ACHN (cell line): Measurements from ENCODE around the gene FOXK2.
"Not testable (repeated sequence)": the region's sequence is repeated elsewhere in the genome, so short reads cannot be mapped to it uniquely, and the experiment has no call there.

Experiments
- DNase-seq: peaks from one replicate; pipeline ENCODE4 v3.0.0-alpha.2; 2015
- in situ Hi-C: cut with HindIII; loops from 2 replicates; pipeline ENCODE4 v1.10.0; 2017; ENCODE audit warnings: low sequenced_read_pairs, low pct_ligation_motif_present, low pct_unique_long_range_greater_than_20kb

FOXK2 gene

GRCh38 chr17:82493226-82493781 lies 26.2 kb upstream of the FOXK2 start:
- in situ Hi-C loops, result no loop called here
- peak; percentile 48 for DNase-seq

- peak; percentile 93 for DNase-seq
- in situ Hi-C loops, result no loop called here
Measured at GRCh38 chr17:82494236-82495055, 25.1 kb upstream of the FOXK2 start.

- no peak for DNase-seq
- in situ Hi-C loops, result no loop called here
Measured at GRCh38 chr17:82495844-82496528, 23.5 kb upstream of the FOXK2 start.

GRCh38 chr17:82496529-82497434 lies 22.8 kb upstream of the FOXK2 start:
- peak; percentile 95 for DNase-seq
- in situ Hi-C loops, result no loop called here

GRCh38 chr17:82497483-82498405 lies 21.8 kb upstream of the FOXK2 start:
- peak; percentile 42 for DNase-seq
- in situ Hi-C loops, result no loop called here

DNA sequence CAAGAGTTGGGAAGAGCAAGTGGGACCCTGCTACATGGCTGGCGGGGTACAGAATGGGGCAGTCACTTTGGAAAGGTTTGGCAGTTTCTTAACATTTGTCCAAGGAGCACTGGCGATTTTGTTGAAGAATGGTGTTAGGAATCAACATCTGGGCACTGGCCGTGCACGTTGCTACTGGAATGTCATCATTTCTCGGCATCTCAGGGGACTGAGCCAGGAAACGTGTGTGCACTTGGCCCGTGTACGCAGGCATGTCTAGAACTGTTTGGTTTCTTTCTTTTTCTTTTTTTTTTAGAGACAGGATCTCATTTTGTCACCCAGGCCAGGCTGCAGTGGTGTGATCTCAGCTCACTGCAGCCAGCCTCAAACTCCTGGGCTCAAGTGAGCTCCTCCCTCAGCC lies 17.3 kb upstream of the FOXK2 start:
- in situ Hi-C loops, result no loop called here
- no peak for DNase-seq

- in situ Hi-C loops, result no loop called here
- no peak for DNase-seq
Measured at GRCh38 chr17:82503094-82503727, 16.3 kb upstream of the FOXK2 start.

DNA sequence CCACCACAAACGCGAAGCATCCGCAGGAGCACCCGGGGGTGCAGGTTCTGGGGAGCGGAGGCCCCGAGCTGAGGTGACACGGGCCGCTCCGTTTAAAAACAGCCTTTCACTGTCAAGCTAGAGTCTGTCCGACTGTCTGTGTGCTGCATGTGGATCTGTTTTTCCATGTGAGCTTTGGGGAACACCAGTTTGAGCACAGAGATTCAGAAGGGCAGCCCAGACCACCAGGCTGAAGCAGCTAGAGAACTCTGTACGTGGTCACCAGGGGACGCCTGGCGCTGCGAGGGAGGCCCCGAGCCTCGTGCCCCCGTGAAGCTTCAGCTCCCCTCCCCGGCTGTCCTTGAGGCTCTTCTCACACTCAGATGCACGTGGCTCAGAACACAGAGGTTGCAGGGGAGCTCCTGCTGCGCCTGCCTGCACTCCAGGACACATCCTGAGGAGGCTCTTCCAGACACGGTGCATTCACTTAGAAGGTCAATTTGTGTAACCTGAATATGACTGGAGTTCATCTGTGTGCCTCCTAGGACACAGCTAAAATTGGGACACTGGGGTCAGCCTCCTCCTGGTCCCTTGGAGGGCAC lies 15.7 kb upstream of the FOXK2 start:
- no peak for DNase-seq
- in situ Hi-C loops, result no loop called here

GRCh38 chr17:82505296-82505695 lies 14.2 kb upstream of the FOXK2 start:
- in situ Hi-C loops, result no loop called here
- no peak for DNase-seq

DNA sequence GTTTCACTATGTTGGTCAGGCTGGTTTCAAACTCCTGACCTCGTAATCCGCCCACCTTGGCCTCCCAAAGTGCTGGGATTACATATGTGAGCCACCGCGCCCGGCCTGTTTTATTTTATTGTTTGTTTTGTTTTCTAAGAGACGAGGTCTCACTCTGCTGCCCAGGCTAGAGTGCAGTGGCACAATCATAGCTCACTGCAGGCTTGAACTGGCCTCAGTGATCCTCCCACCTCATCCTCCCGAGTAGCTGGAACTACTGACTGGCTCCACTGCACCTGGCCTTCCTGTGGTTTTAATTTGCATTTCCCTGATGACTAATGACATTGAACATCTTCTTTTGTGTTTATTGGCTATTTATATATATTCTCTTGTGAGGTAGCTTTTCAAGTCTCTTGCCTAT lies 13.1 kb upstream of the FOXK2 start:
- in situ Hi-C loops, DNase-seq: not testable (repeated sequence)

DNA sequence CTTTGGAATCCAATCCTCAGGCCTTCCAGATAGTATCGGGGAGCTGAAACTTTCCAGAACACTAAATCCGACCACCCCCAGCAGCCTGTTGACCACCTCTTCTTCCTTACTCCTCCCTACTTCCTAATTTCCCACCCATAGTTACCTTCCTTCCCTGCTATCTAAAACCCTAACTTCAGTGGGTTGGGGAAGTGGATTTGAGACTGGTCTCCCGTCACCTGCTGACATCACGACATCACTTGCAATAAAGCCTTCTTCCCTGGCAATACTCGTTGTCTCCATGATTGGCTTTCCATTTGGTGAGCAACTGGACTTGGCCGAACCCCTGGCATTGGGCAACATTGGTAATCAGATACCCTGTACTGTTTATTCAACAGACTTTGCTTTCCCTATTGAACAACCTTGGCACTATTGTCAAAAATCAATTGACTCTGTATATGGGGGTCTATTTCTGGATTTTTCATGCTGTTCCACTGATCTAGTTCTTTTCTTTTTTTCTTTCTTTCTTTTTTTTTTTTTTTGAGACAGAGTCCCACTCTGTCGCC lies 11.8 kb upstream of the FOXK2 start:
- no peak for DNase-seq
- in situ Hi-C loops, result no loop called here

GRCh38 chr17:82511642-82512041 lies 7.9 kb upstream of the FOXK2 start:
- in situ Hi-C loops, DNase-seq: not testable (repeated sequence)

DNA sequence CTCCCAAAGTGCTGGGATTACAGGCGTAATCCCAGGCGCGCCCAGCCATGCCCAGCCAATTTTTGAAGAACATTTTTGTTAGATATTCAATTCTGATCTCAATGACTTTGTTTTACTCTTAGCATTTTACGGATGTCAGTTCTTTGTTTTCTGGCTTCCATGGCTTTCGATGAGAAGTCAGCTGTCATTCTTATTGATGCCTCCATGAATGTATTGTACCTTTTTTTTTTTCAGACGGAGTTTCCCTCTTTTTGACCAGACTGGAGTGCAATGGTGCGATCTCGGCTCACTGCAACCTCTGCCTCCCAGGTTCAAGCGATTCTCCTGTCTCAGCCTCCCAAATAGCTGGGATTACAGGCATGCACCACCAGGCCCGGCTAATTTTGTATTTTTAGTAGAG lies 5.7 kb upstream of the FOXK2 start:
- DNase-seq, in situ Hi-C loops: not testable (repeated sequence)

GRCh38 chr17:82517230-82517865 lies 2.2 kb upstream of the FOXK2 start:
- in situ Hi-C loops, result no loop called here
- DNase-seq, result no peak

GRCh38 chr17:82519971-82520903 lies 705 bp downstream of the FOXK2 start:
- peak; percentile 37 for DNase-seq
- in situ Hi-C loops, result no loop called here
